Measurements from ENCODE around the gene ZNF609. TPM values are rescaled to one million over a fixed set of nuclear protein-coding genes. Genes with fewer than 3 reads are reported as not detected.
A peak's percentile ranks its signal among the peaks of the same experiment; 100 is the strongest.
"Not testable (repeated sequence)": the region's sequence is repeated elsewhere in the genome, so short reads cannot be mapped to it uniquely, and the experiment has no call there.

ZNF609 gene
- total and polyA plus RNA-seq, 4 donors, result 5.4 to 46.7 (median 23.6) TPM

- Histone ChIP-seq H3K27me3 (ENCODE audit: control insufficient read depth in 1 of 2, insufficient read depth in 2 of 2, low read length in 1 of 2) (no peaks in the 10 kb centered on the region), H3K4me1 (ENCODE audit: control insufficient read depth in 1 of 2, insufficient read depth in 2 of 2, low read length in 2 of 2) (peaks cover 3 to 6% of the 10 kb centered on the region in 2 donors), H3K36me3 (ENCODE audit: control insufficient read depth in 1 of 2, insufficient read depth in 2 of 2, low read length in 1 of 2) (no peaks in the 10 kb centered on the region), H3K4me3 (ENCODE audit: low read length in 2 of 2) (no peak overlapping the region), H3K27ac (ENCODE audit: low read depth in 1 of 2, low read length in 2 of 2) (no peak overlapping the region), H3K9me3 (ENCODE audit: control insufficient read depth, low read length) (no peaks in the 10 kb centered on the region)
- ATAC-seq (ENCODE audit: low FRiP score), result no peak
- DNase-seq, result no peak
- intact Hi-C loops (cut with DNase I), result no loop called here
- WGBS, 2 donors, result 96 to 99% methylated on average over 5 of the region's 5 CpGs
These were observed 173.0 kb downstream of the ZNF609 start for GRCh38 chr15:64633332-64633731.

- Histone ChIP-seq H3K27ac (ENCODE audit: low read depth in 1 of 2, low read length in 2 of 2) (no peak overlapping the region), H3K36me3 (ENCODE audit: control insufficient read depth in 1 of 2, insufficient read depth in 2 of 2, low read length in 1 of 2) (no peaks in the 10 kb centered on the region), H3K4me1 (ENCODE audit: control insufficient read depth in 1 of 2, insufficient read depth in 2 of 2, low read length in 2 of 2) (peaks cover 3 to 6% of the 10 kb centered on the region in 2 donors), H3K27me3 (ENCODE audit: control insufficient read depth in 1 of 2, insufficient read depth in 2 of 2, low read length in 1 of 2) (no peaks in the 10 kb centered on the region), H3K9me3 (ENCODE audit: control insufficient read depth, low read length) (no peaks in the 10 kb centered on the region), H3K4me3 (ENCODE audit: low read length in 2 of 2) (no peak overlapping the region)
- WGBS, 2 donors, result 75 to 78% methylated on average over 2 of the region's 2 CpGs
- ATAC-seq (ENCODE audit: low FRiP score) (no peak), DNase-seq (no peak)
- intact Hi-C loops (cut with DNase I), result no loop called here
These were observed 173.6 kb downstream of the ZNF609 start for GRCh38 chr15:64634027-64634426.

- WGBS, 2 donors, result 41 to 47% methylated on average over 4 of the region's 4 CpGs
- no peak for ATAC-seq (ENCODE audit: low FRiP score)
- Histone ChIP-seq H3K27me3 (ENCODE audit: control insufficient read depth in 1 of 2, insufficient read depth in 2 of 2, low read length in 1 of 2) (no peaks in the 10 kb centered on the region), H3K27ac (ENCODE audit: low read depth in 1 of 2, low read length in 2 of 2) (no peak overlapping the region), H3K4me1 (ENCODE audit: control insufficient read depth in 1 of 2, insufficient read depth in 2 of 2, low read length in 2 of 2) (peaks cover 3 to 6% of the 10 kb centered on the region in 2 donors), H3K9me3 (ENCODE audit: control insufficient read depth, low read length) (no peaks in the 10 kb centered on the region), H3K4me3 (ENCODE audit: low read length in 2 of 2) (no peak overlapping the region), H3K36me3 (ENCODE audit: control insufficient read depth in 1 of 2, insufficient read depth in 2 of 2, low read length in 1 of 2) (no peaks in the 10 kb centered on the region)
- no peak for DNase-seq
- intact Hi-C loops (cut with DNase I), result no loop called here
These were observed 174.5 kb downstream of the ZNF609 start for GRCh38 chr15:64634576-64635498.

GRCh38 chr15:64635499-64636495 is 175.4 kb downstream of the ZNF609 start:
- DNase-seq (no peak), ATAC-seq (ENCODE audit: low FRiP score) (peak; percentile 75)
- H3K27me3 ChIP-seq (ENCODE audit: control insufficient read depth in 1 of 2, insufficient read depth in 2 of 2, low read length in 1 of 2), result no peaks in the 10 kb centered on the region
- H3K36me3 ChIP-seq (ENCODE audit: control insufficient read depth in 1 of 2, insufficient read depth in 2 of 2, low read length in 1 of 2), result no peaks in the 10 kb centered on the region
- WGBS, 2 donors, result 67 to 72% methylated on average over 4 of the region's 4 CpGs
- no peak overlapping the region for H3K27ac ChIP-seq (ENCODE audit: low read depth in 1 of 2, low read length in 2 of 2)
- peaks cover 3 to 10% of the 10 kb centered on the region in 2 donors for H3K4me1 ChIP-seq (ENCODE audit: control insufficient read depth in 1 of 2, insufficient read depth in 2 of 2, low read length in 2 of 2)
- intact Hi-C loops (cut with DNase I), result no loop called here
- H3K4me3 ChIP-seq (ENCODE audit: low read length in 2 of 2), result no peak overlapping the region
- H3K9me3 ChIP-seq (ENCODE audit: control insufficient read depth, low read length), result no peaks in the 10 kb centered on the region

- DNase-seq (no peak), ATAC-seq (ENCODE audit: low FRiP score) (no peak)
- Histone ChIP-seq H3K9me3 (ENCODE audit: control insufficient read depth, low read length) (no peaks in the 10 kb centered on the region), H3K4me1 (ENCODE audit: control insufficient read depth in 1 of 2, insufficient read depth in 2 of 2, low read length in 2 of 2) (peaks cover 3 to 11% of the 10 kb centered on the region in 2 donors), H3K27me3 (ENCODE audit: control insufficient read depth in 1 of 2, insufficient read depth in 2 of 2, low read length in 1 of 2) (no peaks in the 10 kb centered on the region), H3K36me3 (ENCODE audit: control insufficient read depth in 1 of 2, insufficient read depth in 2 of 2, low read length in 1 of 2) (no peaks in the 10 kb centered on the region), H3K27ac (ENCODE audit: low read depth in 1 of 2, low read length in 2 of 2) (no peak overlapping the region), H3K4me3 (ENCODE audit: low read length in 2 of 2) (no peak overlapping the region)
- intact Hi-C loops (cut with DNase I), result no loop called here
- 96 to 99% methylated on average over 3 of the region's 3 CpGs for WGBS, 2 donors
These were observed 176.2 kb downstream of the ZNF609 start for GRCh38 chr15:64636556-64636955.

- Histone ChIP-seq H3K27ac (ENCODE audit: low read depth in 1 of 2, low read length in 2 of 2) (no peak overlapping the region), H3K4me3 (ENCODE audit: low read length in 2 of 2) (no peak overlapping the region), H3K9me3 (ENCODE audit: control insufficient read depth, low read length) (no peaks in the 10 kb centered on the region), H3K27me3 (ENCODE audit: control insufficient read depth in 1 of 2, insufficient read depth in 2 of 2, low read length in 1 of 2) (no peaks in the 10 kb centered on the region), H3K36me3 (ENCODE audit: control insufficient read depth in 1 of 2, insufficient read depth in 2 of 2, low read length in 1 of 2) (no peaks in the 10 kb centered on the region), H3K4me1 (ENCODE audit: control insufficient read depth in 1 of 2, insufficient read depth in 2 of 2, low read length in 2 of 2) (peaks cover 3 to 11% of the 10 kb centered on the region in 2 donors)
- DNase-seq, result no peak
- intact Hi-C loops (cut with DNase I), result no loop called here
- 93 to 98% methylated on average over 1 of the region's 1 CpG for WGBS, 2 donors
- no peak for ATAC-seq (ENCODE audit: low FRiP score)
These were observed 177.0 kb downstream of the ZNF609 start for GRCh38 chr15:64637412-64637811.

- WGBS, 2 donors, result 88 to 89% methylated on average over 4 of the region's 4 CpGs
- H3K27ac ChIP-seq (ENCODE audit: low read depth in 1 of 2, low read length in 2 of 2); intact Hi-C loops (cut with DNase I): not testable (repeated sequence)
These were observed 179.4 kb downstream of the ZNF609 start for GRCh38 chr15:64639744-64640143.

GRCh38 chr15:64640146-64640871 is 179.9 kb downstream of the ZNF609 start:
- no peaks in the 10 kb centered on the region for H3K27me3 ChIP-seq (ENCODE audit: control insufficient read depth in 1 of 2, insufficient read depth in 2 of 2, low read length in 1 of 2)
- H3K4me3 ChIP-seq (ENCODE audit: low read length in 2 of 2), result no peak overlapping the region
- intact Hi-C loops (cut with DNase I), result no loop called here
- H3K27ac ChIP-seq (ENCODE audit: low read depth in 1 of 2, low read length in 2 of 2), result no peak overlapping the region
- H3K9me3 ChIP-seq (ENCODE audit: control insufficient read depth, low read length), result no peaks in the 10 kb centered on the region
- no peak for DNase-seq
- ATAC-seq (ENCODE audit: low FRiP score), result peak; percentile 66
- peaks cover 0 to 11% of the 10 kb centered on the region in 2 donors for H3K4me1 ChIP-seq (ENCODE audit: control insufficient read depth in 1 of 2, insufficient read depth in 2 of 2, low read length in 2 of 2)
- 17 to 19% methylated on average over 5 of the region's 5 CpGs for WGBS, 2 donors
- H3K36me3 ChIP-seq (ENCODE audit: control insufficient read depth in 1 of 2, insufficient read depth in 2 of 2, low read length in 1 of 2), result no peaks in the 10 kb centered on the region

More at GRCh38 chr15:64639744-64640143, 179.4 kb downstream of the ZNF609 start:
- ATAC-seq (ENCODE audit: low FRiP score), result peak; percentile 41
- DNase-seq; H3K27me3 ChIP-seq (ENCODE audit: control insufficient read depth in 1 of 2, insufficient read depth in 2 of 2, low read length in 1 of 2); H3K9me3 ChIP-seq (ENCODE audit: control insufficient read depth, low read length); H3K4me3 ChIP-seq (ENCODE audit: low read length in 2 of 2); H3K36me3 ChIP-seq (ENCODE audit: control insufficient read depth in 1 of 2, insufficient read depth in 2 of 2, low read length in 1 of 2): not testable (repeated sequence)
- peaks cover 3 to 11% of the 10 kb centered on the region in 2 donors for H3K4me1 ChIP-seq (ENCODE audit: control insufficient read depth in 1 of 2, insufficient read depth in 2 of 2, low read length in 2 of 2)
